Calu3 (cell line): ENCODE data around the gene MCF2L. TPM values are rescaled to one million over a fixed set of nuclear protein-coding genes. Genes with fewer than 3 reads are reported as not detected.

Experiments used
- BruUV-seq: library from RNA; stranded (reverse); fragments of 400-500 nt; replicated peaks from 2 replicates; lab custom pipeline; 2021; lab: Mats Ljungman, UMichigan
- CTCF ChIA-PET: fragments of 300-600 bp; sonication (Branson Sonifier 250); formaldehyde crosslinking; loops from one replicate; lab custom pipeline; 2022; ENCODE audit warnings: antibody characterized with exemption; lab: Charles Lee
- DNase-seq: peaks from one replicate; pipeline ENCODE4 v3.0.0; 2022
- H3K27ac Mint-ChIP-seq: one replicate; pipeline ENCODE4 v1.8.0; 2022; ENCODE audit warnings: mixed read lengths; ENCODE audit not compliant: unreplicated experiment
- H3K27me3 Mint-ChIP-seq: one replicate; pipeline ENCODE4 v1.8.0; 2022; ENCODE audit warnings: mixed read lengths; ENCODE audit not compliant: unreplicated experiment
- H3K36me3 Mint-ChIP-seq: one replicate; pipeline ENCODE4 v1.8.0; 2022; ENCODE audit warnings: mild to moderate bottlenecking, moderate library complexity, mixed read lengths; ENCODE audit not compliant: insufficient read depth, unreplicated experiment
- H3K4me1 Mint-ChIP-seq: one replicate; pipeline ENCODE4 v1.8.0; 2022; ENCODE audit warnings: mild to moderate bottlenecking, low read depth, mixed read lengths; ENCODE audit not compliant: unreplicated experiment
- H3K4me3 Mint-ChIP-seq: one replicate; pipeline ENCODE4 v1.8.0; 2022; ENCODE audit warnings: mild to moderate bottlenecking, low read depth, moderate library complexity, mixed read lengths; ENCODE audit not compliant: unreplicated experiment
- H3K9me3 Mint-ChIP-seq: one replicate; pipeline ENCODE4 v1.8.0; 2022; ENCODE audit warnings: low read depth, mixed read lengths; ENCODE audit not compliant: unreplicated experiment
- CTCF ChIP-seq: fragments of 200-600 bp; IDR thresholded peaks from one replicate; pipeline ENCODE4 v1.8.0; 2022; ENCODE audit warnings: antibody characterized with exemption; ENCODE audit not compliant: unreplicated experiment
- intact Hi-C: fragments of 100-400 bp; cut with micrococcal nuclease; formaldehyde crosslinking; loops from one replicate; pipeline ENCODE4 v1.10.0; 2022; ENCODE audit not compliant: unreplicated experiment
- total RNA-seq: library from RNA; stranded (reverse); gene quantifications from 2 replicates; pipeline ENCODE4 v1.2.3, GENCODE V29; 2022

The MCF2L gene
- total RNA-seq, 1 experiment from 2014 or later, result 12.9 TPM

DNA sequence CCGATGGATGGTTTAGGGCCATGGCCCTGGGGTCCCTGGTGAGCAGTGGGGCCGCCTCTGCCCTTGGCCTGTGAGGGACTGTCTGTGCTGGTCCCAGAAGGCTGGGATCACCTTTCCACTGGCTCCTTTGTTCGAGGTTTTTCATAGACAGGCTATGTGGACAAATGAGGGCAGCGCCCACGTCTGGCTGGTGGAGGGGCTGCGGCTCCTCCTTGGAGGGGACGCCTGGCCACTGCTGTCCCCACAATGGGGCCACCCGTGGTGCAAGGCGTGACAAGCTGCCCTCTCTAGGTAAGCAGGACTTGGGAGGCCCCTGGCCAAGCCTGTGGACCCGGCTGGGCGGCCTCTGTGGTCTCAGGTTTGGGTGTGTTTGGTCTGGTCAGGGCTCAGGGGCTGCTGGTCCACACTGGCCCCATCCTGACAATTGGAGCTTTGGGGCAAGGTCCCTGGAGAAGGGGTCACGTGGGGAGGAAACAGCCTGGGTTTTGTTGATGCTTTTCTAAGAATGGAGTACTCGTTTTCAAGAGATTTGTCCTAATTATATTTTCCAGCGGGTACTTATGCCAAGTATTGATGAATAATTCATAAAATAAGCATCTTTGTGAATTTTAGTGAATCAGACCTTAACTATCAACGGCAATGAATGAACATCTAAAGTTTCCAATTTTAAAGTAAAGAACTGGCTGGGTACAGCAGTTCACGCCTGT, 33.3 kb downstream of the MCF2L start:
- no peaks in the 10 kb centered on the region for H3K27me3 Mint-ChIP-seq
- peak overlapping the region; percentile 68 for H3K4me3 Mint-ChIP-seq

GRCh38 chr13:113002913-113003290, 33.9 kb downstream of the MCF2L start:
- H3K4me1 Mint-ChIP-seq, result no peaks in the 10 kb centered on the region
- H3K36me3 Mint-ChIP-seq, result peaks cover 7% of the 10 kb centered on the region
- CTCF ChIA-PET, result interaction anchor here (0.6 kb wide), 1 partner anchor 1534 kb away, joined by 4 read pairs; no protein-coding TSS in a partner anchor
- TF ChIP-seq CTCF, result no peak
- H3K27me3 Mint-ChIP-seq, result no peaks in the 10 kb centered on the region
- no peak overlapping the region for H3K4me3 Mint-ChIP-seq
- no TSS peak for BruUV-seq
- no peaks in the 10 kb centered on the region for H3K9me3 Mint-ChIP-seq
- intact Hi-C loops, result no loop called here
- DNase-seq, result no peak
- H3K27ac Mint-ChIP-seq, result no peak overlapping the region

More for the DNA sequence above, 33.3 kb downstream of the MCF2L start:
- CTCF ChIA-PET, result interaction anchor here (0.6 kb wide), 1 partner anchor 1533 kb away, joined by 4 read pairs; no protein-coding TSS in a partner anchor
- BruUV-seq, result no TSS peak
- Mint-ChIP-seq H3K36me3 (peaks cover 7% of the 10 kb centered on the region), H3K9me3 (no peaks in the 10 kb centered on the region), H3K4me1 (no peaks in the 10 kb centered on the region), H3K27ac (no peak overlapping the region)
- no peak for TF ChIP-seq CTCF
- intact Hi-C loops, result no loop called here
- DNase-seq, result peak; percentile 33

GRCh38 chr13:113004126-113004525, 35.1 kb downstream of the MCF2L start:
- no peak for DNase-seq
- Mint-ChIP-seq H3K9me3 (no peaks in the 10 kb centered on the region), H3K4me1 (no peaks in the 10 kb centered on the region), H3K36me3 (peaks cover 7% of the 10 kb centered on the region), H3K27ac (no peak overlapping the region), H3K4me3 (no peak overlapping the region), H3K27me3 (no peaks in the 10 kb centered on the region)
- intact Hi-C loops, result no loop called here
- no TSS peak for BruUV-seq
- CTCF ChIA-PET, result no interaction called here
- TF ChIP-seq CTCF, result no peak

DNA sequence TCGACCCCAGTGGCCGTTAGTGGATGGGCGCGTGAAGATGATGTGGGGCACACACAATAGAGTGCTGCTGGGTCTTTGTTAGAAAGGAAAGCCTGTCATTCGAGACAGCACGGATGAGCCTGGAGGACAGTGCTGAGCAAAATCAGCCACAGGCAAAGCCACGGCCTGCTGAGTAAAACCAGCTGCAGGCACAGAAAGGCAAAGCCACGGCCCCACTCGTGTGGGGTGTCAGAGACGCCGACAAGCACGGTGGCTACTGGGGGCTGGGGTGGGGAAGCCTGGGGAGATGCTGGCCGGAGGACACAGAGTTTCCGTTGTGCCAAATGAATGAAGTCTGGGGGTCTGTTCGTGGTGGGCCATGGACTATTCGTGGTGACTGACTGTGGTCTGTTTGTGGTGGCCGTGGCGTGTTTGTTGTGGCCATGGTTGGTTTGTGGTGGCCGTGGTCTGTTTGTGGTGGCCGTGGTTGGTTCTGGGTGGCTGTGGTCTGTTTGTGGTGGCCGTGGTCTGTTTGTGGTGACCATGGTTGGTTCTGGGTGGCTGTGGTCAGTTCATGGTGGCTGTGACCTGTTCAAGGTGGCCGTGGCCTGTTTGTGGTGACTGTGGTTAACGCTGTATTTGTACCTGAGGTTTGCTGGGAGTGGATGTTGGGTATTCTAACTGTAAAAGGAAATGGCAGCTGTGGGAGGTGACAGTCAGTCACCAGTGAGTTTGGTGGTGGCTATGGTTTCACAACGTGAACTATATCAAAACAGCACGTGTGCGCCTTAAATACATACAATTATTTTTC, 36.3 kb downstream of the MCF2L start:
- no peak for TF ChIP-seq CTCF
- H3K27ac Mint-ChIP-seq, result no peak overlapping the region
- no peak overlapping the region for H3K4me3 Mint-ChIP-seq
- no peaks in the 10 kb centered on the region for H3K4me1 Mint-ChIP-seq
- intact Hi-C loops, result no loop called here
- no peak for DNase-seq
- peaks cover 7% of the 10 kb centered on the region for H3K36me3 Mint-ChIP-seq
- CTCF ChIA-PET, result no interaction called here
- no peaks in the 10 kb centered on the region for H3K27me3 Mint-ChIP-seq
- no peaks in the 10 kb centered on the region for H3K9me3 Mint-ChIP-seq
- BruUV-seq, result no TSS peak
